RWPE1 (cell line): Measurements from ENCODE around the gene CIB2.

Experiments
- CTCF ChIA-PET: fragments of 350-600 bp; sonication (Branson Sonifier 250); formaldehyde crosslinking; extraction: SDS; loops from one replicate; lab custom pipeline; 2021; lab: Yijun Ruan, JAX
- POLR2A ChIA-PET: fragments of 400-600 bp; formaldehyde crosslinking; extraction: SDS; loops from one replicate; lab custom pipeline; 2020; ENCODE audit warnings: antibody characterized with exemption; ENCODE audit not compliant: low non-redundant PET; lab: Yijun Ruan, JAX
- DNase-seq: peaks from one replicate; pipeline ENCODE4 v3.0.0; 2012; ENCODE audit warnings: low spot score
- H3K27ac ChIP-seq: fragments of 450-650 bp; 2 replicates; pipeline ENCODE4 v1.5.1; 2017
- TF ChIP-seq, protein P1 (sequence below): fragments of 450-650 bp; conservative IDR thresholded peaks from 2 replicates; pipeline ENCODE4 v1.5.1; 2017; ENCODE audit warnings: low read depth, mild to moderate bottlenecking

CIB2 gene

GRCh38 chr15:78083186-78083585 lies 48.1 kb downstream of the CIB2 start:
- ChIA-PET POLR2A (no interaction called here), CTCF (interaction anchor here (0.6 to 1.0 kb wide), 2 partner anchors 18 to 25 kb away, joined by 3 to 4 read pairs; no protein-coding TSS in a partner anchor)
- no peak overlapping the region for H3K27ac ChIP-seq
- no peak for DNase-seq
- TF ChIP-seq, protein P1, sequence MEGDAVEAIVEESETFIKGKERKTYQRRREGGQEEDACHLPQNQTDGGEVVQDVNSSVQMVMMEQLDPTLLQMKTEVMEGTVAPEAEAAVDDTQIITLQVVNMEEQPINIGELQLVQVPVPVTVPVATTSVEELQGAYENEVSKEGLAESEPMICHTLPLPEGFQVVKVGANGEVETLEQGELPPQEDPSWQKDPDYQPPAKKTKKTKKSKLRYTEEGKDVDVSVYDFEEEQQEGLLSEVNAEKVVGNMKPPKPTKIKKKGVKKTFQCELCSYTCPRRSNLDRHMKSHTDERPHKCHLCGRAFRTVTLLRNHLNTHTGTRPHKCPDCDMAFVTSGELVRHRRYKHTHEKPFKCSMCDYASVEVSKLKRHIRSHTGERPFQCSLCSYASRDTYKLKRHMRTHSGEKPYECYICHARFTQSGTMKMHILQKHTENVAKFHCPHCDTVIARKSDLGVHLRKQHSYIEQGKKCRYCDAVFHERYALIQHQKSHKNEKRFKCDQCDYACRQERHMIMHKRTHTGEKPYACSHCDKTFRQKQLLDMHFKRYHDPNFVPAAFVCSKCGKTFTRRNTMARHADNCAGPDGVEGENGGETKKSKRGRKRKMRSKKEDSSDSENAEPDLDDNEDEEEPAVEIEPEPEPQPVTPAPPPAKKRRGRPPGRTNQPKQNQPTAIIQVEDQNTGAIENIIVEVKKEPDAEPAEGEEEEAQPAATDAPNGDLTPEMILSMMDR = no peak

DNA sequence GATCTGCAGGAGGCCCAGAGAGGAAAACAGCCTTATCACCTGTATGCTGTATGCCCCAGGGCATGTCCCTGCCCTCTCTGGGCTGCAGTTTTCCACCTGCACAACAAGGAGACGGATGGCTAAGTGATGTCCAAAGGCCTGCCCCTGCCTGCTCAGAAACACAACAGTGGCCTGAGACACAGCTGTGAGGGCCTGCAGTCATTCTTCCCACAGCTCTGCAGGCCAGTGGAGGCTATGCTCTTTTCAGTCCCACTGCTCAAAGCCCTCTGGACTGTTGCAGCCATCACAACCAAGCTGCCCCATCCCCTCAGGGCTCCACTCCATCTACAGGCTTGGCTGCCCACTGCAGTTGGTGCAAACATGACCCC lies 48.5 kb downstream of the CIB2 start:
- ChIA-PET POLR2A (interaction anchor here (0.6 kb wide), 1 partner anchor 10 kb away, joined by 3 read pairs; the partner anchor contains the start of gene SH2D7), CTCF (no interaction called here)
- H3K27ac ChIP-seq = no peak overlapping the region
- TF ChIP-seq, protein P1 = no peak
- no peak for DNase-seq

DNA sequence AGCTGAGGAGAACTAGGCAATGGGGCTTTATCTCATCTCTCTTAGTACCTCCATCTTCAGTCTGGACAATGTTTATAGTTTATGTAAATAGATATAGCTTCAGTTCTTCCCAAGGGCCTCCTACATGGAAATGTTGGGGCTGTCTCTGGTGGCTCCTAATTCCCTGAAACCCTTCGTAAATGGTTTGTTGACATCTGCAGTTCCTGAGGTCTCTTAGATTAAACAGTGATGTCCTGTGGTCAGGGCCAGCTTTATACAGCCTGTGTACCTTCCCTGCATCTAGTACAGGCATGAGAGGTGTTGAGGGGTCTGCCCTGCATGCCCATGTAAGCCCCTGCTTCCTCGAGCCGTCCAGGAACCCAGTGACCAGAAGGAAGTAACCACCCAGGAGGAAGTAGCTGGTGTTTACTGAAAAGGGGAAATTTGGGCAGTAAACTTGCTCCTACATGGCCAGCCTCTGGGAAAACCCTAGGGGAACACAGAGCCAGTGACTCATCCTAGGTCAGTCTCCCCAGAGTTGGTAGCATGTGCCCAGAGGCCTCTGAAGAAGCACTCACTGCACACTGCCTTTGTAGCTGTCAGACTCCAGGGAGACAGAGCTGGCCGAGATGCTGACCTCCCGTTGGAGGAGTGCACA lies 49.0 kb downstream of the CIB2 start:
- CTCF ChIA-PET = no interaction called here
- TF ChIP-seq, protein P1 = no peak
- no peak overlapping the region for H3K27ac ChIP-seq
- POLR2A ChIA-PET = interaction anchor here (0.6 kb wide), 1 partner anchor 10 kb away, joined by 3 read pairs; the partner anchor contains the start of gene SH2D7
- no peak for DNase-seq

DNA sequence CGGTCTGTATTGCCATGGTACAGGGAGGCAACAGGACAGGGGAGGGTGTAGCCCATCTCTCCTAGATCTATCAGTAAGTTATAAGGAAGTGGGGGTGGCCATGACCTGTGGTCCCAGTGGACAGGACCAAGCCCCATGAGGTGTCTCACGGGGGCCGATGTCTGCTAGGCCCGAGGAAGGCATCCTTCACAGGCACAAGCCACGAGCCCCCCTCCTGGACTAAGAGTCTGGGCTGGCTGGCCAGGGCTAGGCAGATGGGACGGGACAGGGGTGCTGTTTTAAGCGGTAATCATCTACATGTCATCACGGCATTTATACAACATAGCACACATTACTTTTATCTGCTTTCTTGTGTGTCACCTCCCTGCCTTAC lies 51.2 kb downstream of the CIB2 start:
- ChIA-PET POLR2A (no interaction called here), CTCF (no interaction called here)
- no peak overlapping the region for H3K27ac ChIP-seq
- TF ChIP-seq, protein P1 = no peak
- DNase-seq = no peak

DNA sequence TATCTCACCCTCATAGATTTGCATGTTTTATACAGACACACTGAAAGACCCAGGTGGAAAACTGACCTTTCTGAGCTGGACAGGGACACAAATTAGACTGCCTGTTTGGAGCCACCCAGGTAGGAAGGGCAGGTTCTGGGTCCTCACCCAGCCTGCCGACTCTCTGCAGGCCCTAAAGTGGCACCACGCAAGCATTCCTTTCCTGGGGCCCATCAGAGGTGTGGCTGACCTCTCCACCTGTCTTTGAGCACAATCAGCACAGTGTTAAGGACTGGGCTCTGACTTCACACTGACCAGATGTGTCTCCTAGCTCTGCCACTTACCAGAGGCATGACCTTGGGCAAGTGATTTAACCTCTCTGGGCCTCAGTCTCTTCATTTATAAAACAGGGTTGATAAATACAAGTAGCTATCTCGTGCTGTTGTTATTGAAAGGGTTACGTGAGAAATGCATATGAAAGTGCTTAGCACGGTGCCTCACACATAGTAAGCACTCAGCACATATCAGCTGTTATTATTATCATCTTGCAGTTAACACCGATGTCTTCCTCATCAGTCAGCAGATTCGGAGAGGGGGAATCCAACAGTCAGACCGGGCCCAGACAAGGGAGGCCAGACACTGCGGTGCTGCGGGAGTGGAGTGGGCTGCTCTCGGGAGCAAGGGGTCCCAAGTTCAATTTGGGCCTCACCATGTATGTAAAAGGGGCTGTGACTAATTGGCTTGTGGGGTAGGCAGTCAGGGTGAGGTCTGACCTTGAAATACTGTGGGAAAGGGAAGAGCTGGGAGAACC lies 51.8 kb downstream of the CIB2 start:
- DNase-seq = no peak
- POLR2A ChIA-PET = no interaction called here
- no peak overlapping the region for H3K27ac ChIP-seq
- CTCF ChIA-PET = interaction anchor here (1.0 kb wide), 1 partner anchor 29 kb away, joined by 3 read pairs; no protein-coding TSS in a partner anchor
- TF ChIP-seq, protein P1 = no peak

DNA sequence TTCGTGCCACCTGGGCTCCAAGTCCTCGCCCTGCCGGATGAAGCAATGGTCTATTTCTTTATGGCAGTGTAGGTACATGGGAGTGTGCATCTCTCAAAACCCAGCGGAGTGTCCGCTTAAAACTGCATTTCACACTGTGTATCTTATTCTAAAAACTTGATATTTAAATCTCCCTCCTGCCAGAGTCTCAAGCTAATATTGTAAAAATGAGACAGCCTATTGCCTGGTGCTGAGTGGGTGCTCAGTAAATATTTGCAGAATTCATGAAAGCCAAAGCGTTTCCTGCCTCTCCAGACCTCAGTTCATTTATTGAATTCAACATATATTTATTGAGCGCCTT lies 53.4 kb downstream of the CIB2 start:
- POLR2A ChIA-PET = no interaction called here
- no peak for DNase-seq
- CTCF ChIA-PET = interaction anchor here (0.6 to 0.7 kb wide), 2 partner anchors 15 to 27 kb away, joined by 3 to 4 read pairs; no protein-coding TSS in a partner anchor
- peak overlapping the region; percentile 84 for H3K27ac ChIP-seq
- TF ChIP-seq, protein P1 = no peak
